CD8-positive, alpha-beta memory T cell (primary cell): ENCODE results near the gene SLC24A3. TPM values are rescaled to one million over a fixed set of nuclear protein-coding genes. Genes with fewer than 3 reads are reported as not detected.

Source experiments
- CTCF ChIA-PET: fragments of 350-600 bp; sonication (Branson Sonifier 250); formaldehyde crosslinking; loops from one replicate; lab custom pipeline; 2021; ENCODE audit warnings: antibody characterized with exemption; lab: Charles Lee
- POLR2A ChIA-PET: fragments of 350-600 bp; sonication (Branson Sonifier 250); formaldehyde crosslinking; loops from one replicate; lab custom pipeline; 2021; ENCODE audit warnings: antibody characterized with exemption; lab: Charles Lee
- DNase-seq, 5 donors: peaks; one replicate each; pipeline versions ENCODE4 v3.0.0 to v3.0.0-alpha.2; 2020 to 2022; ENCODE audit warnings: mixed read lengths in 1 of 5
- H3K27ac ChIP-seq: one replicate; pipeline ENCODE4 v1.7.0; 2013; ENCODE audit warnings: low read depth, mild to moderate bottlenecking, low read length, moderate library complexity
- H3K27me3 ChIP-seq: 2 replicates; pipeline ENCODE4 v1.7.0; 2013; ENCODE audit warnings: low read length, mild to moderate bottlenecking; ENCODE audit not compliant: insufficient read depth, poor library complexity, severe bottlenecking
- H3K36me3 ChIP-seq: 2 replicates; pipeline ENCODE4 v1.7.0; 2013; ENCODE audit warnings: mild to moderate bottlenecking, low read length, moderate library complexity; ENCODE audit not compliant: insufficient read depth
- H3K4me1 ChIP-seq: 2 replicates; pipeline ENCODE4 v1.7.0; 2013; ENCODE audit warnings: mild to moderate bottlenecking, low read length, moderate library complexity; ENCODE audit not compliant: insufficient read depth
- H3K4me3 ChIP-seq: 2 replicates; pipeline ENCODE4 v1.7.0; 2013; ENCODE audit warnings: mild to moderate bottlenecking, low read length
- H3K9me3 ChIP-seq: 2 replicates; pipeline ENCODE4 v1.7.0; 2013; ENCODE audit warnings: mild to moderate bottlenecking, low read length
- H3K27ac Mint-ChIP-seq, 8 donors: one replicate each; pipeline ENCODE4 v1.8.0; 2020 to 2021; ENCODE audit warnings: mixed read lengths in 8 of 8, mild to moderate bottlenecking in 6 of 8, inconsistent platforms in 3 of 8, moderate library complexity in 3 of 8
- H3K27me3 Mint-ChIP-seq, 2 donors: one replicate each; pipeline ENCODE4 v1.8.0; 2020 to 2021; ENCODE audit warnings: mixed read lengths in 2 of 2, mild to moderate bottlenecking in 1 of 2, moderate library complexity in 1 of 2
- H3K36me3 Mint-ChIP-seq, 3 donors: one replicate each; pipeline ENCODE4 v1.8.0; 2020 to 2021; ENCODE audit warnings: mixed read lengths in 3 of 3, inconsistent platforms in 1 of 3, mild to moderate bottlenecking in 1 of 3
- H3K4me1 Mint-ChIP-seq, 3 donors: one replicate each; pipeline ENCODE4 v1.8.0; 2020 to 2021; ENCODE audit warnings: mixed read lengths in 3 of 3, inconsistent platforms in 1 of 3, mild to moderate bottlenecking in 1 of 3
- H3K4me3 Mint-ChIP-seq, 7 donors: one replicate each; pipeline ENCODE4 v1.8.0; 2020 to 2021; ENCODE audit warnings: mixed read lengths in 7 of 7, mild to moderate bottlenecking in 6 of 7, moderate library complexity in 4 of 7, inconsistent platforms in 2 of 7
- H3K9me3 Mint-ChIP-seq, 5 donors: one replicate each; pipeline ENCODE4 v1.8.0; 2020 to 2022; ENCODE audit warnings: mixed read lengths in 5 of 5, mild to moderate bottlenecking in 3 of 5, moderate library complexity in 2 of 5, inconsistent platforms in 1 of 5
- polyA plus RNA-seq: library from polyadenylated mRNA; unstranded; fragments of 300-500 nt; fragmentation: Illumina TruSeq; gene quantifications from one replicate; pipeline ENCODE4 v1.2.3, GENCODE V29; 2021
- total RNA-seq, 2 experiments: library from RNA; stranded (reverse); gene quantifications; one replicate each; pipeline ENCODE4 v1.2.3, GENCODE V29; 2021

The SLC24A3 gene
- total and polyA plus RNA-seq, 3 experiments from 2014 or later, result not detected

GRCh38 chr20:19433371-19434350 is 221.2 kb downstream of the SLC24A3 start:
- H3K9me3 Mint-ChIP-seq, result peaks cover 0 to 4% (median 0%) of the 10 kb centered on the region in 5 donors
- no peaks in the 10 kb centered on the region for H3K4me1 Mint-ChIP-seq
- H3K4me3 Mint-ChIP-seq, result no peak overlapping the region
- H3K36me3 Mint-ChIP-seq, result no peaks in the 10 kb centered on the region
- POLR2A ChIA-PET, result no interaction called here
- no peak for DNase-seq
- no peaks in the 10 kb centered on the region for H3K27me3 Mint-ChIP-seq
- CTCF ChIA-PET, result no interaction called here
- no peaks in the 10 kb centered on the region for H3K4me1 ChIP-seq
- H3K27ac ChIP-seq, result no peak overlapping the region
- H3K36me3 ChIP-seq, result no peaks in the 10 kb centered on the region
- no peaks in the 10 kb centered on the region for H3K27me3 ChIP-seq
- H3K27ac Mint-ChIP-seq, result peak overlapping the region in 1 of 8 donors; percentile 25
- no peaks in the 10 kb centered on the region for H3K9me3 ChIP-seq
- no peak overlapping the region for H3K4me3 ChIP-seq

GRCh38 chr20:19435316-19435715 is 222.9 kb downstream of the SLC24A3 start:
- Mint-ChIP-seq H3K27me3 (no peaks in the 10 kb centered on the region), H3K9me3 (peaks cover 0 to 4% (median 0%) of the 10 kb centered on the region in 5 donors), H3K4me3 (no peak overlapping the region), H3K4me1 (peaks cover 0 to 1% (median 1%) of the 10 kb centered on the region in 3 donors), H3K36me3 (no peaks in the 10 kb centered on the region), H3K27ac (peak overlapping the region in 1 of 8 donors; percentile 36)
- H3K27ac ChIP-seq, result no peak overlapping the region
- POLR2A ChIA-PET, result no interaction called here
- no peak overlapping the region for H3K4me3 ChIP-seq
- CTCF ChIA-PET, result no interaction called here
- H3K9me3 ChIP-seq, result no peaks in the 10 kb centered on the region
- no peaks in the 10 kb centered on the region for H3K27me3 ChIP-seq
- H3K36me3 ChIP-seq, result no peaks in the 10 kb centered on the region
- H3K4me1 ChIP-seq, result no peaks in the 10 kb centered on the region
- DNase-seq, result no peak

GRCh38 chr20:19435821-19436220 is 223.4 kb downstream of the SLC24A3 start:
- Mint-ChIP-seq H3K27me3 (no peaks in the 10 kb centered on the region), H3K4me1 (peaks cover 0 to 6% (median 4%) of the 10 kb centered on the region in 3 donors), H3K4me3 (no peak overlapping the region), H3K27ac (no peak overlapping the region), H3K9me3 (peaks cover 0 to 4% (median 0%) of the 10 kb centered on the region in 5 donors), H3K36me3 (no peaks in the 10 kb centered on the region)
- no peaks in the 10 kb centered on the region for H3K36me3 ChIP-seq
- H3K4me1 ChIP-seq, result no peaks in the 10 kb centered on the region
- no peaks in the 10 kb centered on the region for H3K9me3 ChIP-seq
- ChIA-PET CTCF (no interaction called here), POLR2A (no interaction called here)
- H3K4me3 ChIP-seq, result no peak overlapping the region
- H3K27ac ChIP-seq, result no peak overlapping the region
- no peaks in the 10 kb centered on the region for H3K27me3 ChIP-seq
- DNase-seq, result no peak

GRCh38 chr20:19438488-19438887 is 226.0 kb downstream of the SLC24A3 start:
- no peak for DNase-seq
- Histone ChIP-seq H3K36me3 (no peaks in the 10 kb centered on the region), H3K4me3 (no peak overlapping the region), H3K27ac (no peak overlapping the region), H3K27me3 (no peaks in the 10 kb centered on the region), H3K4me1 (no peaks in the 10 kb centered on the region), H3K9me3 (no peaks in the 10 kb centered on the region)
- Mint-ChIP-seq H3K36me3 (no peaks in the 10 kb centered on the region), H3K9me3 (peaks cover 0 to 19% (median 4%) of the 10 kb centered on the region in 5 donors), H3K27ac (peak overlapping the region in 1 of 8 donors; percentile 64), H3K27me3 (peaks cover 0 to 2% of the 10 kb centered on the region in 2 donors), H3K4me1 (peaks cover 5 to 20% (median 16%) of the 10 kb centered on the region in 3 donors), H3K4me3 (peak overlapping the region in 1 of 7 donors; percentile 51)
- CTCF ChIA-PET, result no interaction called here
- POLR2A ChIA-PET, result no interaction called here

GRCh38 chr20:19440660-19441527 is 228.5 kb downstream of the SLC24A3 start:
- Histone ChIP-seq H3K27me3 (no peaks in the 10 kb centered on the region), H3K27ac (no peak overlapping the region), H3K4me3 (no peak overlapping the region), H3K4me1 (no peaks in the 10 kb centered on the region), H3K36me3 (no peaks in the 10 kb centered on the region), H3K9me3 (no peaks in the 10 kb centered on the region)
- DNase-seq, result peak in 1 of 5 donors; percentile 26
- no peaks in the 10 kb centered on the region for H3K36me3 Mint-ChIP-seq
- H3K4me3 Mint-ChIP-seq, result peak overlapping the region in 3 of 7 donors; percentile 9 to 83 (median 46)
- peaks cover 1 to 31% (median 4%) of the 10 kb centered on the region in 5 donors for H3K9me3 Mint-ChIP-seq
- peak overlapping the region in 1 of 8 donors; percentile 72 for H3K27ac Mint-ChIP-seq
- CTCF ChIA-PET, result no interaction called here
- peaks cover 0 to 2% of the 10 kb centered on the region in 2 donors for H3K27me3 Mint-ChIP-seq
- POLR2A ChIA-PET, result no interaction called here
- peaks cover 5 to 20% (median 16%) of the 10 kb centered on the region in 3 donors for H3K4me1 Mint-ChIP-seq

- DNase-seq, result no peak
- H3K4me1 Mint-ChIP-seq, result peaks cover 5 to 9% (median 9%) of the 10 kb centered on the region in 3 donors
- H3K36me3 Mint-ChIP-seq, result no peaks in the 10 kb centered on the region
- no peaks in the 10 kb centered on the region for H3K9me3 ChIP-seq
- H3K27me3 Mint-ChIP-seq, result peaks cover 0 to 4% of the 10 kb centered on the region in 2 donors
- H3K36me3 ChIP-seq, result no peaks in the 10 kb centered on the region
- no peak overlapping the region for H3K4me3 Mint-ChIP-seq
- H3K27ac Mint-ChIP-seq, result no peak overlapping the region
- H3K4me1 ChIP-seq, result no peaks in the 10 kb centered on the region
- no peaks in the 10 kb centered on the region for H3K27me3 ChIP-seq
- H3K4me3 ChIP-seq, result no peak overlapping the region
- no peak overlapping the region for H3K27ac ChIP-seq
- ChIA-PET CTCF (no interaction called here), POLR2A (no interaction called here)
- H3K9me3 Mint-ChIP-seq, result peaks cover 0 to 31% (median 4%) of the 10 kb centered on the region in 5 donors
Measured at GRCh38 chr20:19446246-19446645, 233.8 kb downstream of the SLC24A3 start.

GRCh38 chr20:19448632-19449031 is 236.2 kb downstream of the SLC24A3 start:
- POLR2A ChIA-PET, result no interaction called here
- H3K36me3 Mint-ChIP-seq, result no peaks in the 10 kb centered on the region
- peak overlapping the region in 1 of 7 donors; percentile 23 for H3K4me3 Mint-ChIP-seq
- H3K27me3 Mint-ChIP-seq, result peaks cover 0 to 3% of the 10 kb centered on the region in 2 donors
- H3K4me3 ChIP-seq, result no peak overlapping the region
- H3K9me3 ChIP-seq, result no peaks in the 10 kb centered on the region
- peaks cover 0 to 14% (median 4%) of the 10 kb centered on the region in 5 donors for H3K9me3 Mint-ChIP-seq
- H3K27ac ChIP-seq, result no peak overlapping the region
- no peaks in the 10 kb centered on the region for H3K36me3 ChIP-seq
- DNase-seq, result no peak
- H3K4me1 Mint-ChIP-seq, result peaks cover 0 to 9% (median 8%) of the 10 kb centered on the region in 3 donors
- H3K4me1 ChIP-seq, result no peaks in the 10 kb centered on the region
- CTCF ChIA-PET, result no interaction called here
- H3K27ac Mint-ChIP-seq, result no peak overlapping the region
- H3K27me3 ChIP-seq, result no peaks in the 10 kb centered on the region
